WTC11 (cell line): ENCODE measurements around the gene CTCFL. TPM values are rescaled to one million over a fixed set of nuclear protein-coding genes. Genes with fewer than 3 reads are reported as not detected.

ENCODE experiments used
- ATAC-seq: fragments of 200-7000 bp; cut with Tn5 transposase; 2 replicates; pipeline ENCODE4 v1.10.0; 2021; ENCODE audit warnings: mild to moderate bottlenecking, moderate library complexity
- CTCF ChIA-PET: fragments of 300-600 bp; sonication (Branson Sonifier 250); formaldehyde crosslinking; loops from one replicate; lab custom pipeline; 2021; ENCODE audit warnings: antibody characterized with exemption; lab: Charles Lee
- POLR2A ChIA-PET: fragments of 350-600 bp; sonication (Branson Sonifier 250); formaldehyde crosslinking; loops from one replicate; lab custom pipeline; 2021; ENCODE audit warnings: antibody characterized with exemption; lab: Charles Lee
- DNase-seq: peaks from one replicate; pipeline ENCODE4 v3.0.0; 2021; ENCODE audit warnings: low spot score
- H3K27ac Mint-ChIP-seq: 2 replicates; pipeline ENCODE4 v1.8.0; 2021; ENCODE audit warnings: mixed read lengths
- H3K27me3 Mint-ChIP-seq: 2 replicates; pipeline ENCODE4 v1.8.0; 2021; ENCODE audit warnings: low read depth, mild to moderate bottlenecking, moderate library complexity, mixed read lengths
- H3K36me3 Mint-ChIP-seq: 2 replicates; pipeline ENCODE4 v1.8.0; 2021; ENCODE audit warnings: mixed read lengths
- H3K4me1 Mint-ChIP-seq: 2 replicates; pipeline ENCODE4 v1.8.0; 2022; ENCODE audit warnings: mixed read lengths
- H3K4me3 Mint-ChIP-seq: 2 replicates; pipeline ENCODE4 v1.8.0; 2021; ENCODE audit warnings: mild to moderate bottlenecking, moderate library complexity, mixed read lengths
- H3K9me3 Mint-ChIP-seq: 2 replicates; pipeline ENCODE4 v1.8.0; 2021; ENCODE audit warnings: mixed read lengths
- ATF1 ChIP-seq: sonication (generic); formaldehyde crosslinking; IDR thresholded peaks from 2 replicates; pipeline ENCODE4 v1.8.1; 2023; ENCODE audit warnings: mild to moderate bottlenecking, moderate library complexity, missing genetic modification reagents
- CBFB ChIP-seq: sonication (generic); formaldehyde crosslinking; IDR thresholded peaks from 2 replicates; pipeline ENCODE4 v1.8.1; 2022; ENCODE audit warnings: mild to moderate bottlenecking, low read depth, missing genetic modification reagents
- CDX4 ChIP-seq: fragments of 250-450 bp; sonication (Bioruptor Pico); IDR thresholded peaks from 2 replicates; pipeline ENCODE4 v1.9.0; 2021; ENCODE audit warnings: moderate library complexity, mild to moderate bottlenecking, inconsistent platforms, borderline replicate concordance
- CTCF ChIP-seq: fragments of 200-600 bp; IDR thresholded peaks from 2 replicates; pipeline ENCODE4 v1.8.0; 2022; ENCODE audit warnings: antibody characterized with exemption
- FOXP1 ChIP-seq: sonication (generic); formaldehyde crosslinking; IDR thresholded peaks from 2 replicates; pipeline ENCODE4 v1.8.0; 2022; ENCODE audit warnings: missing genetic modification reagents, mild to moderate bottlenecking, moderate library complexity, borderline replicate concordance
- GTF2I ChIP-seq: fragments of 250-450 bp; sonication (Bioruptor Pico); conservative IDR thresholded peaks from 2 replicates; pipeline ENCODE4 v1.4.0; 2021; ENCODE audit warnings: mild to moderate bottlenecking
- JUN ChIP-seq: sonication (generic); formaldehyde crosslinking; IDR thresholded peaks from 2 replicates; pipeline ENCODE4 v1.8.0; 2023; ENCODE audit warnings: mild to moderate bottlenecking, missing genetic modification reagents
- NFYB ChIP-seq: sonication (generic); formaldehyde crosslinking; conservative IDR thresholded peaks from 2 replicates; pipeline ENCODE4 v1.8.0; 2022; ENCODE audit warnings: low read depth, missing genetic modification reagents
- PRDM15 ChIP-seq: sonication (generic); formaldehyde crosslinking; IDR thresholded peaks from 2 replicates; pipeline ENCODE4 v1.8.0; 2022; ENCODE audit warnings: missing genetic modification reagents
- PRRX2 ChIP-seq: fragments of 250-450 bp; sonication (Bioruptor Pico); IDR thresholded peaks from 2 replicates; pipeline ENCODE4 v1.8.0; 2021; ENCODE audit warnings: mild to moderate bottlenecking
- SP1 ChIP-seq: sonication (generic); formaldehyde crosslinking; conservative IDR thresholded peaks from 2 replicates; pipeline ENCODE4 v1.8.1; 2022; ENCODE audit warnings: missing genetic modification reagents
- TEAD4 ChIP-seq: sonication (generic); formaldehyde crosslinking; IDR thresholded peaks from 2 replicates; pipeline ENCODE4 v1.8.0; 2022; ENCODE audit warnings: mild to moderate bottlenecking, missing genetic modification reagents
- ZBTB21 ChIP-seq: sonication (generic); formaldehyde crosslinking; IDR thresholded peaks from 2 replicates; pipeline ENCODE4 v1.8.1; 2023; ENCODE audit warnings: mild to moderate bottlenecking, missing genetic modification reagents, borderline replicate concordance
- ZNF138 ChIP-seq: sonication (generic); formaldehyde crosslinking; conservative IDR thresholded peaks from 2 replicates; pipeline ENCODE4 v1.8.1; 2022; ENCODE audit warnings: mild to moderate bottlenecking, moderate library complexity, missing genetic modification reagents
- ZNF396 ChIP-seq: fragments of 250-450 bp; sonication (Bioruptor Pico); IDR thresholded peaks from 2 replicates; pipeline ENCODE4 v1.8.0; 2021; ENCODE audit warnings: mild to moderate bottlenecking, moderate library complexity, borderline replicate concordance
- ZNF416 ChIP-seq: fragments of 250-450 bp; sonication (Bioruptor Pico); IDR thresholded peaks from 2 replicates; pipeline ENCODE4 v1.9.0; 2021; ENCODE audit warnings: mild to moderate bottlenecking, inconsistent platforms
- ZNF423 ChIP-seq: fragments of 250-450 bp; sonication (Bioruptor Pico); IDR thresholded peaks from 2 replicates; pipeline ENCODE4 v2.1.2; 2022; ENCODE audit warnings: mild to moderate bottlenecking, moderate library complexity
- ZNF671 ChIP-seq: fragments of 250-450 bp; sonication (Bioruptor Pico); IDR thresholded peaks from 2 replicates; pipeline ENCODE4 v1.8.0; 2021; ENCODE audit warnings: mild to moderate bottlenecking
- total RNA-seq: library from RNA; stranded (reverse); gene quantifications from 3 replicates; pipeline ENCODE4 v1.2.3, GENCODE V29; 2021
- TF ChIP-seq, protein P1 (sequence below): sonication (generic); formaldehyde crosslinking; IDR thresholded peaks from 2 replicates; pipeline ENCODE4 v1.8.1; 2022; ENCODE audit warnings: low read depth, missing genetic modification reagents, borderline replicate concordance
- TF ChIP-seq, protein P2 (sequence below): fragments of 250-450 bp; sonication (Bioruptor Pico); IDR thresholded peaks from 2 replicates; pipeline ENCODE4 v1.9.0; 2021; ENCODE audit warnings: mild to moderate bottlenecking
- TF ChIP-seq, protein P3 (sequence below): sonication (generic); formaldehyde crosslinking; IDR thresholded peaks from 2 replicates; pipeline ENCODE4 v1.8.1; 2022; ENCODE audit warnings: low read depth, mild to moderate bottlenecking, moderate library complexity, missing genetic modification reagents, borderline replicate concordance
- TF ChIP-seq, protein P4 (sequence below): fragments of 250-450 bp; sonication (Bioruptor Pico); conservative IDR thresholded peaks from 2 replicates; pipeline ENCODE4 v1.9.0; 2021; ENCODE audit warnings: mild to moderate bottlenecking
- TF ChIP-seq, protein P5 (sequence below): sonication (generic); formaldehyde crosslinking; IDR thresholded peaks from 2 replicates; pipeline ENCODE4 v1.8.1; 2023; ENCODE audit warnings: mild to moderate bottlenecking, missing genetic modification reagents, moderate library complexity

Gene CTCFL
- total RNA-seq, 1 experiment from 2014 or later, result 0.70 TPM

DNA sequence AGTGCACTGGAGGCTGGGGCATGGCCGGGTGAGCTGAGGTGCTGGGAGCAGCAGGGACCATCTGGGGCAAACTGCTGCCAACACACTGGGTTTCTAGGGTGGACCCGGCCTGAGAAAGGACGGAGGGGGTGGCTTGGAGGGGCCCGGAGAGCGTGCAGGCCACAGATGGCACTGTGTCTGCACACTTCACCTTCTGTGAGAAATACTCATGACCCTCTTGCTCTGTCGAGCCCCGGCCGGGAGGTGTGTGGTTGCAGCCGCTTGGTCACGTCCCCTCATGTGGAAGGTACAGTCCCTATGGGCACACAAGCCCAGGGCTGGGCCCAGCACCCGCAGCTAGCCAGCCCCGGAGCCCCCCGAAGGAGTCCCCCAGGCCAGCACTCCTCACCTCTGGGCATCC lies 74.0 kb downstream of the CTCFL start:
- no peak overlapping the region for H3K4me3 Mint-ChIP-seq
- no peaks in the 10 kb centered on the region for H3K27me3 Mint-ChIP-seq
- POLR2A ChIA-PET, result no interaction called here
- DNase-seq, result no peak
- no peak for ATAC-seq
- H3K4me1 Mint-ChIP-seq, result peaks cover 11% of the 10 kb centered on the region
- H3K27ac Mint-ChIP-seq, result no peak overlapping the region; the same call in 1 of the 2 replicates
- TF ChIP-seq ZNF423, result no peak
- no peak for TF ChIP-seq ZNF671 (CRISPR knock-in tag)
- TF ChIP-seq CBFB (CRISPR knock-in tag), result no peak
- TF ChIP-seq, protein P1, sequence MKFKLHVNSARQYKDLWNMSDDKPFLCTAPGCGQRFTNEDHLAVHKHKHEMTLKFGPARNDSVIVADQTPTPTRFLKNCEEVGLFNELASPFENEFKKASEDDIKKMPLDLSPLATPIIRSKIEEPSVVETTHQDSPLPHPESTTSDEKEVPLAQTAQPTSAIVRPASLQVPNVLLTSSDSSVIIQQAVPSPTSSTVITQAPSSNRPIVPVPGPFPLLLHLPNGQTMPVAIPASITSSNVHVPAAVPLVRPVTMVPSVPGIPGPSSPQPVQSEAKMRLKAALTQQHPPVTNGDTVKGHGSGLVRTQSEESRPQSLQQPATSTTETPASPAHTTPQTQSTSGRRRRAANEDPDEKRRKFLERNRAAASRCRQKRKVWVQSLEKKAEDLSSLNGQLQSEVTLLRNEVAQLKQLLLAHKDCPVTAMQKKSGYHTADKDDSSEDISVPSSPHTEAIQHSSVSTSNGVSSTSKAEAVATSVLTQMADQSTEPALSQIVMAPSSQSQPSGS (CRISPR knock-in tag), result no peak
- TF ChIP-seq TEAD4 (CRISPR knock-in tag), result no peak
- TF ChIP-seq, protein P2, sequence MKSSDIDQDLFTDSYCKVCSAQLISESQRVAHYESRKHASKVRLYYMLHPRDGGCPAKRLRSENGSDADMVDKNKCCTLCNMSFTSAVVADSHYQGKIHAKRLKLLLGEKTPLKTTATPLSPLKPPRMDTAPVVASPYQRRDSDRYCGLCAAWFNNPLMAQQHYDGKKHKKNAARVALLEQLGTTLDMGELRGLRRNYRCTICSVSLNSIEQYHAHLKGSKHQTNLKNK (CRISPR knock-in tag), result no peak
- TF ChIP-seq CTCF, result no peak
- TF ChIP-seq JUN (CRISPR knock-in tag), result no peak
- TF ChIP-seq, protein P3, sequence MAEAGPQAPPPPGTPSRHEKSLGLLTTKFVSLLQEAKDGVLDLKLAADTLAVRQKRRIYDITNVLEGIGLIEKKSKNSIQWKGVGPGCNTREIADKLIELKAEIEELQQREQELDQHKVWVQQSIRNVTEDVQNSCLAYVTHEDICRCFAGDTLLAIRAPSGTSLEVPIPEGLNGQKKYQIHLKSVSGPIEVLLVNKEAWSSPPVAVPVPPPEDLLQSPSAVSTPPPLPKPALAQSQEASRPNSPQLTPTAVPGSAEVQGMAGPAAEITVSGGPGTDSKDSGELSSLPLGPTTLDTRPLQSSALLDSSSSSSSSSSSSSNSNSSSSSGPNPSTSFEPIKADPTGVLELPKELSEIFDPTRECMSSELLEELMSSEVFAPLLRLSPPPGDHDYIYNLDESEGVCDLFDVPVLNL (CRISPR knock-in tag), result no peak
- TF ChIP-seq CDX4, result no peak
- TF ChIP-seq, protein P4, sequence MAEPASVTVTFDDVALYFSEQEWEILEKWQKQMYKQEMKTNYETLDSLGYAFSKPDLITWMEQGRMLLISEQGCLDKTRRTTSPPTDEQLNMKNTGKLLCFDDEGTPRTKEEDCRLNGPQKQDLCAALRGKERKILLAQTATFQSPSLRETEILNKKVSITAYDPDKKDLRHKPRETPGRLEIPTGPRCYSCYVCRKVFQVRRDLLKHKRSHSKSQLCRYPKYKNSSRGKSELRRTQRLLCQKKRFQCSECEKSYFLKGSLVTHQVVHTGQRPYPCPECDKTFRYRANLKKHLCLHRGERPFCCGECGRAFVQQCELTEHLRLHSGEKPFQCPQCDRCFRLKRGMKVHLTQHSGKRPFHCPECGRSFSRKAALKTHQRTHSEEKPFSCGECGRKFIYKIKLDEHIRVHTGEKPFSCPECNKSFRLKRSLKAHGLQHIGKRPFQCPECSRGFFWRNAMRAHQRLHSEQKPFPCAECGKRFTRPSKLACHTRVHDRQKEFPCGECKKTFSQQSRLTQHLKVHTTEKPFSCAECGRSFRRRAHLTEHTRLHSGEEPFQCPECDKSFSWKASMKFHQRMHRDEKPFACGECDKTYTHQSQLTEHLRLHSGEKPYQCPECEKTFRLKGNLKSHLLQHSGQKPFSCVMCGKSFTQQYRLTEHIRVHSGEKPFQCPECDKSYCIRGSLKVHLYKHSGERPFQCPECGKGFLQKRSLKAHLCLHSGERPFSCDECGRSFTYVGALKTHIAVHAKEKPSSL, result no peak
- TF ChIP-seq FOXP1 (CRISPR knock-in tag), result no peak
- TF ChIP-seq NFYB (CRISPR knock-in tag), result no peak
- TF ChIP-seq, protein P5, sequence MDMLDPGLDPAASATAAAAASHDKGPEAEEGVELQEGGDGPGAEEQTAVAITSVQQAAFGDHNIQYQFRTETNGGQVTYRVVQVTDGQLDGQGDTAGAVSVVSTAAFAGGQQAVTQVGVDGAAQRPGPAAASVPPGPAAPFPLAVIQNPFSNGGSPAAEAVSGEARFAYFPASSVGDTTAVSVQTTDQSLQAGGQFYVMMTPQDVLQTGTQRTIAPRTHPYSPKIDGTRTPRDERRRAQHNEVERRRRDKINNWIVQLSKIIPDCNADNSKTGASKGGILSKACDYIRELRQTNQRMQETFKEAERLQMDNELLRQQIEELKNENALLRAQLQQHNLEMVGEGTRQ (CRISPR knock-in tag), result no peak
- TF ChIP-seq PRRX2 (CRISPR knock-in tag), result no peak
- no peak for TF ChIP-seq ATF1 (CRISPR knock-in tag)
- TF ChIP-seq SP1, result no peak
- TF ChIP-seq, all 79 proteins: peak for 0
- Mint-ChIP-seq H3K9me3 (peaks cover 10% of the 10 kb centered on the region; the same call in 1 of the 2 replicates), H3K36me3 (peaks cover 3% of the 10 kb centered on the region; the same call in 1 of the 2 replicates)
- CTCF ChIA-PET, result no interaction called here

GRCh38 chr20:57450419-57450818 lies 74.5 kb downstream of the CTCFL start:
- DNase-seq, result no peak
- no peak for ATAC-seq
- CTCF ChIA-PET, result no interaction called here
- peaks cover 15% of the 10 kb centered on the region; the same call in 1 of the 2 replicates for H3K9me3 Mint-ChIP-seq
- H3K4me3 Mint-ChIP-seq, result no peak overlapping the region
- POLR2A ChIA-PET, result no interaction called here
- H3K36me3 Mint-ChIP-seq, result peaks cover 4% of the 10 kb centered on the region; the same call in 1 of the 2 replicates
- peaks cover 2% of the 10 kb centered on the region; the same call in 1 of the 2 replicates for H3K27me3 Mint-ChIP-seq
- no peak overlapping the region; the same call in 1 of the 2 replicates for H3K27ac Mint-ChIP-seq
- peaks cover 10% of the 10 kb centered on the region for H3K4me1 Mint-ChIP-seq
- TF ChIP-seq ZNF396 (CRISPR knock-in tag) (no peak), ZNF416 (CRISPR knock-in tag) (no peak), GTF2I (no peak), SP1 (no peak), NFYB (CRISPR knock-in tag) (no peak), PRDM15 (no peak), ZBTB21 (CRISPR knock-in tag) (no peak), ZNF671 (CRISPR knock-in tag) (no peak), CBFB (CRISPR knock-in tag) (no peak), TEAD4 (CRISPR knock-in tag) (no peak), ZNF138 (CRISPR knock-in tag) (no peak)
